SH-SY5Y (cell line): ENCODE measurements around the gene LBHD1.

Experiments used
- GATA2 ChIP-seq: IDR thresholded peaks from 2 replicates; pipeline ENCODE4 v1.6.1; 2011; ENCODE audit warnings: mild to moderate bottlenecking, low read depth, low read length
- GATA3 ChIP-seq: IDR thresholded peaks from 2 replicates; pipeline ENCODE4 v1.6.1; 2011; ENCODE audit warnings: low read depth, mild to moderate bottlenecking, low read length, moderate library complexity

The LBHD1 gene

DNA sequence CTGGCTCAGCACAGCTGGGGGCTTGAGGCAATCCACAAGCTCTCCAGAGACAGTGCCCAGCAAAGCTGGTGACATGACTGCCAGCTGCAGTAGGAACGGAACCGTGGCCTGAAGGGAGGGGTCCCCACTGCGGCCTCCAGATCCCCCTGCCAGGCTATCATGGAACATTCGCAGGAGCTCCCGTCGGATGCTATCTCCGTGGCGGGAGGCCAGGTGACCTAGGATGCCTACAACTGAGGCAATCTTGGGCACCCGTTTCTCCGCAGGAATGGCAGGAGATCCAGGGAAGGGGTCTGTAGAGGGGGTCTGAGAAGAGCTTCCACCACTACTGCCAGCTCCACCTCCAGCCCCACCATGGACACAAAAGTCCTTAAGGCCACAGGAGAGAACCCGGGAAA lies 23.1 kb downstream of the LBHD1 start:
- TF ChIP-seq GATA3 (no peak), GATA2 (no peak)

DNA sequence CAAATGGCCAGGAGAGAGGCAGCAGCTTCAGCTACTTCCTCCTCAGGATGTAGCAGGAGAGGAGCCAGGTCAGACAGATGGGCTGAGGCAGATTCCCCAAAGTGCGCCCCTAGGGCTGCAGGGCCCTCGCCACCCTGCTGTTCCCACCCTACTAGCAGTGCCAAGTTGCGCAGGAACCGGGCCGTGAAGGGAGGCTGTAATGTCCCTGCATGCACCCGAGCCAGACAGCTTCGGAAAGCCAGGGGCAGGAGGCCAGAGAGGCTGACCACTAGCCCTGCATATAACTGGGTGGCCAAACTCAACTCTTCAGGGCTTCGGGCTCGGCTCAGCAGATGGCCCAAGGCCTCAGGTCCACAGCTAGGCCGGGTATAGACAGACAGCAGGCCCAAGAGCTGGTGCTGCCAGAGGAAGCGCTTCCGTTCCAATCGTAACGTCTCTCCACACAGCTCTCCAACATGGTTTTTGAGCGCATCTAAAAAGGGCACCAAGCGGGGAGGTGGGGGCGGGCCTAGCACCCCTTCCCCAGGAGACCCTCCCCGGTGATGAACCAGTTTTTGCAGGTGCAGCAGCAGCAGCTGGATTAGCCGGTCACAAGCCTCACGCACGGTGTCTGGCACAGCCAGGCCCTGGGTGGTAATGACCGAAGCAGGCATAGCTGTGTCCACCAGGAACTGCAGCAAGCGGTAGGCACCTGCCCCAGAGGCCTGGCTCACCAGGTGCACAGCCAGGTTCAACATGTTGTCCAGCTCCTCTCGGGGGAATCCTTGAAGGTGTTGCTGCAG lies 23.7 kb downstream of the LBHD1 start:
- no peak for TF ChIP-seq GATA2
- no peak for TF ChIP-seq GATA3

DNA sequence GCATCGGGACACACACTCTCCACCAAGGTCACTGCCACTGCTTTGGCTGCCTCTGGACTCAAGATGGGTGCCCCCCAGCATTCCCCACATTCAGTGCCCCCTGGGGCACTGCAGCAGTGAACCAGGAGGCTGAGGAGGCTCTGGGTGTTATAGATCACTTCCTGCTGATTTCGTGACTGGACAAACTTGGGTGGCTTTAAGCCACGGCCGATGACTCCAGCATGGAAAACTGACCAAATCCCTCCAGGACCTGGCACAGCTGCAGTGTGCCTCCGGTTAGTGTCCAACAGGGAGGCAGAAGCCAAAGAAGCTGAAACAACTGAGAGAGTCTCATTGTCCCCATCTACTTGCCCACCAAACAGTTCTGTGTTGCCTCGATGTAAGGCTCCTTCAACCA lies 24.5 kb downstream of the LBHD1 start:
- TF ChIP-seq GATA2, result no peak
- no peak for TF ChIP-seq GATA3

DNA sequence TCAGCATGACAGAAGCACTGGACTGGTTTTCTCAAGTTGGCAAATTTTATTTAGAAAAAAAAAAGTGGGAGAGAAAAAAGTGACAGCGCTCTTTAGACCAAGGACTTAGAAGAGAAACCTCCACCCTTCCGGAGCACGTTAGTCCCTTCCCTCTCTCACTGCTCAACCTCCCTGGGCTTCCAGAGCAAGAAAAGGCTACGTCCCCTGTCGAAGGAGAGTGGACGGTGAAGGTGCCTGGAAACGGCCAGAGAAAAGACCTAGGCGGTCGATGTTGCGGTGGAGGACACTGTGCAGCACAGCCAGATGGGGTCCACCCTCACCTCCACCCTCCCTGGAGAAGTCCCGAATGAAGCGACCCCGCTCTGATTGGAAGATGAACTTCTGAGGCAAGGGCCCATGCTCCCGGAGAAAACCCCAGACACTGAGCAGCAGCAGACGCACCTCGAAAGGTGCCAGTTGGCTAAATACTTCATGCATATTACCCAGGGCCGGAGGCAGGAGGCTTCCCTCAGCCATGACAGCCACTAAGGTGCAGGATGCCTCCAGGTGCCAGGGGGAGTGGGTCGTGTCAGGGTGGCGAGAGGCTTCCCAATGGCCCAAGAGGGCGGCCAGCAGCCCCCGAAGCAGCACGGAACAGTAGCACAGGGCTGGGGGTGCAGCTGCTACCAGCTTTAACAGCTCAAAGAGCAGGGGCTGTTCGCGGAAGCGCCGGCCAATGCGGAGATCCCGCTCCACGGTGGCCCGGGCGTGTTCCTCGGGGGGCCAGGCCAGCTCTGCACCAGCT lies 25.1 kb downstream of the LBHD1 start:
- TF ChIP-seq GATA3, result no peak
- no peak for TF ChIP-seq GATA2

DNA sequence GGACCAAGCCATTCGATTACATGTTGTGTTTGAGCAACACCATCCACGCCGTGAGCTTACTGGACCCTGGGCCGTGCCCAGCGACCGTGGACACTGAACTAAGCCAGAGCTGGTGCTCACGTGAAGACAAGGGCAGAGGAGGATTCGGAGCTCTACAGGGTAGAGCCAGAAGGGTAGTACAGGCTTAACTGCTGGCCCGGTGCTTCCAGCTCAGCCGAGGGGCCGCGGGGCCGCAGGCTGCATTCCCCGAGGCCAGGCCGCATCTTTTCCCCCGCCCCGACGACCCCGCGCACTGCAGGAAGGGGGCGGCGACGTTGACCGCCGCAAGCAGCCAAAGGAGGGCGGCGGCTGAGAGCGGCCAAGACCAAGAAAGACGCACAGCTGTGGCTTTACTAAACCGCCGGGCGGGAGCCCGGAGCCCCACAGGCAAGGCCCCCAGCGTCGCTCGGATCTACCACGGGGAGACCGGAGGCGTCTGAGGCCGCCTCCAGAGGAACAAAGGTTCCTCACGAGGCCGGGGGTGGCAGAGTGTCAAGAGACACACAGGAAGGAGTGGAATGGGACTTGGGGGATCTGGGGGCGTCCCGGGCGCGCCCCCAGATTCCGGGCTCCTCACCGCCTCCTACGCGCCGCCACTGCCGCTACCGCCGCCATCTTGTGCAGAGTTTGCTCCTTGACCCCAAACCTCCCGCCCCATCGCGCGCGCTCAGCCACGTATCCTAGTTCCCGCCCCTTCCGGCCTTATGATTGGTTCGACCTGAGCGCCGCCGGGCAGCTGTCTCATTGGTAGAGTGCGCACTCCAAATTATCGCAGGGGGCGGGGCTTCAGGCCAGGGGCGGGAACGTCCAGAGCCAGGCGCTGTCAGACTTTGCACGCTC lies 25.9 kb downstream of the LBHD1 start, which contains the start of gene GANAB:
TSS of gene GANAB (minus strand) at position 668 of the 879 bp plus-strand sequence. CDS start at position 654, 14 bp downstream.
- no peak for TF ChIP-seq GATA3
- TF ChIP-seq GATA2, result no peak

GRCh38 chr11:62645671-62645945 lies 26.5 kb downstream of the LBHD1 start:
- TF ChIP-seq GATA2, result no peak; the same call in 1 of the 2 replicates

DNA sequence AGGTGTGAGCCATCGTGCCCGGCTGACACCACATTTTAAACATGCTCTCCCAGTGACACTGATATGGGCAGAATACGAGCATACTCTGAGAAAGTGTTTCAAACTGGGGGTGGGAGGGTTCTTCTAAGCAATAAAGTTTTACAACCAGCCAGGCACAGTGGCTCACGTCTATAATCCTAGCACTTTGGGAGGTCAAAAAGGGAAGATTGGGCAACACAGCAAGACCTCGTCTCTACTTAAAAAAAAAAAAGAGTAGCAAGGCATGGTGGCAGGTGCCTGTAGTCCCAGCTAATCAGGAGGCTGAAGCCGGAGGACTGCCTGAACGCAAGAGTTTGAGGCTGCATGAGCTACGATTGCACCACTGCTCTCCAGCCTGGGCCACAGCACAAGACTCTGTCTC lies 27.8 kb downstream of the LBHD1 start:
- TF ChIP-seq GATA2, result no peak
- no peak for TF ChIP-seq GATA3

GRCh38 chr11:62632492-62632891 lies 39.6 kb downstream of the LBHD1 start:
- TF ChIP-seq GATA2 (no peak), GATA3 (no peak)

- TF ChIP-seq GATA3 (no peak), GATA2 (no peak)
Measured at GRCh38 chr11:62627713-62628112, 44.4 kb downstream of the LBHD1 start.

DNA sequence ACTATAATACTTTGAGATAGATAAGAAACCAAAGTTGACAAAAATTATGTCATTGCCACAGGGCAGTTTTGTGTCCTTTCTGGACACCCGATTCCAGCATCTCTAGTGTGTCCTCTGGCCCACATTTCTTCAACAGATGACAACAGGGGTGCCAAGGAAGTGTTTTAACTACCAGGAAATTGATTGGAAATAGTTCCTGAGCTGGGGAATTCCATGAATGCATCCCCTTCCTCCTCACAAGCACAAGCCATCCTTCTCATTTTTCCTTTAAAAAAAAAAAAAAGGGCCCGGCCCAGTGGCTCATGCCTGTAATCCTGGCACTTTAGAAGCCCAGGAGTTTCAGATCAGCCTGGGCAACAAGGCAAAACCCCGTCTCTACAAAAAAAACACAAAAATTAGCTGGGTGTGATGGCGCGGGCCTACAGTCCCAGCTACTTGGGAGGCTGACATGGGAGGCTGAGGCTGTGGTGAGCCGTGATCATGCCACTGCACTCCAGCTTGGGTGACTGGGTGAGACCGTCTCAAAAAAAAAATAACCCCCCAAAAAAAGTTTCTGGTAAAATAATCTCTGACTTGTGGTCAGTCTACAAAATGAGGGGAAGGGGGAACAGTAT lies 49.5 kb downstream of the LBHD1 start:
- TF ChIP-seq GATA3, result no peak

- TF ChIP-seq GATA2 (no peak; the same call in 1 of the 2 replicates), GATA3 (no peak)
Measured at GRCh38 chr11:62621567-62622470, 50.2 kb downstream of the LBHD1 start, which contains the start of gene B3GAT3. Gene B3GAT3, minus strand, starts transcription at chr11:62621986. Its CDS starts 39 bp downstream, at chr11:62621947.

DNA sequence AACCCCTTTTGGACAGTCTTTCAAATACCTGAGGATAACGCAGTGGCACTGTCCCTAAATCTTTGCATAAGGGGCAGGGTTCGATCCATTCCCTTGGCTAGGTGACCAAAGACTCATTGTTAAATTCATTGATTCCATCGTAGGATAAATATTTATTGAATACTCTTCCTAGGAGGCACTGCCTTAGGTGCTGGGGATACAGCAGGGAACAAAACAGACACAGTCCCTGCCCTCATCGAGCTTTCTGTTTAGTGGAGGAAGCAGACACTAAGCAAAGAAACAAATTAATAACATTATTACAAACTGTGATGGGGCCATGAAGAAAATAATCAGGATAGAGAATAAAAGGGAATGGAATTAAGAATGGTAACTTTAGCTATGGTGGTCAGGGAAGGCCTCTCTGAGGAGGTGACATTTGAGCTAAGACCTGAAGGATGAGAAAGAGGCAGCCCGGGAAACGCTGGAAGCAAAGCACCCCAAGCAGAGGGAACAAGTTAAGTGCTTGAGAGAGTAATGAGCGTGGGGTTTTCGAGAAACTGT lies 51.0 kb downstream of the LBHD1 start:
- TF ChIP-seq GATA3 (no peak), GATA2 (no peak)

- no peak for TF ChIP-seq GATA3
- no peak for TF ChIP-seq GATA2
Measured at GRCh38 chr11:62615521-62615920, 56.5 kb downstream of the LBHD1 start.
